Fibroblast of skin of back (primary cell): ENCODE results near the gene STAM2.
A peak's percentile ranks its signal among the peaks of the same experiment; 100 is the strongest.
"Not testable (repeated sequence)": the region's sequence is repeated elsewhere in the genome, so short reads cannot be mapped to it uniquely, and the experiment has no call there.

ENCODE experiments used
- DNase-seq: peaks from one replicate; pipeline ENCODE4 v3.0.0-alpha.2; 2013

The STAM2 gene

GRCh38 chr2:152103271-152103670, 72.3 kb downstream of the STAM2 start:
- DNase-seq = no peak

DNA sequence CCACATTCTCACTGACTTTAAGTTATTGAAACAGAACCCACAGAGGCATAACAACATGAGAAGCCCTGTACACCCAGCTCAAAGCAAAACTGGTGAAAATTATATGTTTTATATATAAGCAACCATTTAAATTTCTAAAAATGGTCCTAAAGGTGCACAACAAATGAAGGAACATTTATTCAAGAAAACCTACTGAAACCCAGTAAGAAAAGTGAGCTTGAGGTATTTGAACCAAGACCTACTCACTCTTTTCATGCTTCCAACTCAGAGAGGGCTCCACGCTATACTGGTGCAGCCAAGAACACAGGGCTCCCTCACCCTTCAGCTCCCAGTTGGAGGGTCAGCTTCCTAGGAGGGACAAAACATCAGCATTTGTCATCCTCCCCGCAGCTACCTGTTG, 74.6 kb downstream of the STAM2 start:
- no peak for DNase-seq

- peak; percentile 20 for DNase-seq
Measured at GRCh38 chr2:152099367-152100050, 76.1 kb downstream of the STAM2 start.

GRCh38 chr2:152098496-152099366, 76.8 kb downstream of the STAM2 start, which contains the start of gene CACNB4:
Gene CACNB4, minus strand, starts transcription at chr2:152099044.
- no peak for DNase-seq

DNA sequence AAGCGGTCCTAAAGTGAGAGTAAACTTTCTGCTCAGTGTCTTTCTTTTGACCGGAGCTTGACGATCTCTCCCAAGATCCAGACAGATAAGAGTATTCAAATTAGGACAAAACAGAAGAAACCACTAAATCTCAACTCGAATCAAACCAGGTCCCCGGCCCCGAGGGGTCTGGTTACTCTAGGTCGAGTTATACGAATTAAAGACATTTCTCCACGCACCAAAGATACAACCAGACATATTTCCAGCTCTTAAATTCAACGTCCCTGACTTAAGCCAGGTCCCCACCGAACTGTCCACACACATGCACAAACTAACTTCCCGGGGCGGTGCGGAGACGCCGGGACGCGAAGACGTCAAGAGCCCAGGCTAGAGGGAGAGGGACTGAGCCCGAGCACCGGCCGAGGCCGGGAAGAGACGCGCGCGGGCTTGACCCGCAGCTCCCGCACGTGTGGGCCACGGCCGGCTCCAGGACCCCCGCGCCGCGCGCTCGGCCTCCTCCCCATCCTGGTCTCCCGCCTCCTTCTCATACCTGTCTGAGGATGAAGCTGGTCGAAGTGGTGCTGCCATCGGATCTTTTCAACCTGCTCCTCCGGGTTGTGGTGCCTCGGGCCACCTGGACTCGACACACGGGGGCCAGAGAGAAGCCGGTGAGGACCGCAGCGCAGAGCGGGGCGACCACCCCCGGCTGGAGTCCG, 77.6 kb downstream of the STAM2 start:
- peak; percentile 21 for DNase-seq

GRCh38 chr2:152097290-152097800, 78.2 kb downstream of the STAM2 start:
- peak; percentile 30 for DNase-seq

DNA sequence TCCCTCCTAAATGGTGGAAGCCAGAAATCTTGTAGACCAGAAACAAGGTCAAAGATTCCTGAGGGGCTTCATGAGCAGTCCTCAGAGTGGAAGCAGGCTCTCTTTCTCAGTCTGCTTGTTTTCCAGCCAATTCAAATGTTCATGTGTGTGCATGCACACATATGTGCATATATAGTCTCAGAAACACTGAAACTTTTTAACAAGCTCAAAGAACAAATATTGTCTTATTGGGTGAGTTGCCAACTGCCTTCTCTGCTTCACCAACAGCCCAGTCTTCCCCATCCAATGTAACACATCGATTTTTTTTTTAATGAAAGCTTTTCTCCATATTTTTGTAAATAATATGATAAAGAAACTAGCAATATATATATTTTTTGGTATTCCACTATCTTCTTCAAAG, 80.4 kb downstream of the STAM2 start:
- DNase-seq = no peak

DNA sequence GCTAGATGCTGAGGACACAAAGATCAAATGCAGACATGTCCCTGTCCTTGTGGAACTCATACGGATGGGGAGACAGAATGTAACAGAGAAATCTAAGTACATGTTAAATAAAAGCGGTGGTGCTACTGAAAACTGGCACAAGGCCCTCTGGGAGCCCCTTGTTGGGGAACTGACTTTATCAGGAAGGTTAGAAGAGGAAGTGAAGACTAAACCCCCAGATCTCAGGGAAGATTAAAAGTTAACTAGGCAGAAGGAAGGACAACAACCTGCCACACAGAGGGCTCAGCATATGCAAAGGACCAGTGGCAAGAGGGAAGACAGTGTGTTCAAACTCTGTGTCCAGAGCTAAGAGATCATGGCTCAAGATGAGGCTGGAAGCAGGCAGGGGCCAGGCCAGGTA, 81.5 kb downstream of the STAM2 start:
- DNase-seq = no peak

- DNase-seq = no peak
Measured at GRCh38 chr2:152093464-152093863, 82.1 kb downstream of the STAM2 start.

GRCh38 chr2:152092095-152092494, 83.5 kb downstream of the STAM2 start:
- no peak for DNase-seq

DNA sequence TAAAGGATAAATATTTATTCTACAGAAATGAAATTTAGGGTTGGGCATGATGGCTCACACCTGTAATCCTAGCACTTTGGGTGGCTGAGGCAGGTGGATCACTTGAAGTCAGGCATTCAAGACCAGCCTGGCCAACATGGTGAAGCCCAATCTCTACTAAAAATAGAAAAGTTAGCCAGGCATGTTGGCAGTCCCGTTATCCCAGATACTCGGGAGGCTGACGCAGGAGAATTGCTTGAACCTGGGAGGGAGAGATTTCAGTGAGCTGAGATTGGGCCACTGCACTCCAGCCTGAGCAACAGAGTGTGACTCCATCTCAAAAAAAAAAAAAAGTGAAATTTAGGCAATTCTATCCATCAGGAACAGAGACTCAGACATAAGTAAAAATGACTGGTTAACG, 84.8 kb downstream of the STAM2 start:
- not testable (repeated sequence) for DNase-seq

DNA sequence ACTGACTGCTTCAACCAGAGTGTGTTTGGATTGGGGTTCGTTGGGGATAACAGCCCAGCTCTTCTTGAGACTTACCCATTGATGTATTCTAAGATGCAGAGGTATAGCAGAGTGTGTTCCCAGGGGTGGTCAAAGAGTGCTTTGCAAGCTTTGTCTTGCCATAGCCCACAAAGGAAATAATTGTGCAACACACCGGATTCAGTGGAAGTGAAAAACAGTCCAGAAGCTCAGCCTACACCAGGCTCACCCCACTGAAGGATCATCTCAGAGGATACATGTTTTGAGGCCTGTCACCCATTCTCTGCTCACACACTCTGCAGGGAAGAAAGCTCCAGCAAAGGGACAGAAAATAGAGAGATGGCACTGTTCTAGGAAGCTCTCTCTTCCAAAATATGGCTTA, 86.3 kb downstream of the STAM2 start:
- no peak for DNase-seq

GRCh38 chr2:152088006-152088405, 87.6 kb downstream of the STAM2 start:
- no peak for DNase-seq

GRCh38 chr2:152086231-152086630, 89.3 kb downstream of the STAM2 start:
- no peak for DNase-seq

- DNase-seq = no peak
Measured at GRCh38 chr2:152084076-152084475, 91.5 kb downstream of the STAM2 start.

- DNase-seq = no peak
Measured at GRCh38 chr2:152083202-152083875, 92.2 kb downstream of the STAM2 start.

GRCh38 chr2:152078662-152079061, 96.9 kb downstream of the STAM2 start:
- no peak for DNase-seq

GRCh38 chr2:152078023-152078422, 97.5 kb downstream of the STAM2 start:
- DNase-seq = no peak

DNA sequence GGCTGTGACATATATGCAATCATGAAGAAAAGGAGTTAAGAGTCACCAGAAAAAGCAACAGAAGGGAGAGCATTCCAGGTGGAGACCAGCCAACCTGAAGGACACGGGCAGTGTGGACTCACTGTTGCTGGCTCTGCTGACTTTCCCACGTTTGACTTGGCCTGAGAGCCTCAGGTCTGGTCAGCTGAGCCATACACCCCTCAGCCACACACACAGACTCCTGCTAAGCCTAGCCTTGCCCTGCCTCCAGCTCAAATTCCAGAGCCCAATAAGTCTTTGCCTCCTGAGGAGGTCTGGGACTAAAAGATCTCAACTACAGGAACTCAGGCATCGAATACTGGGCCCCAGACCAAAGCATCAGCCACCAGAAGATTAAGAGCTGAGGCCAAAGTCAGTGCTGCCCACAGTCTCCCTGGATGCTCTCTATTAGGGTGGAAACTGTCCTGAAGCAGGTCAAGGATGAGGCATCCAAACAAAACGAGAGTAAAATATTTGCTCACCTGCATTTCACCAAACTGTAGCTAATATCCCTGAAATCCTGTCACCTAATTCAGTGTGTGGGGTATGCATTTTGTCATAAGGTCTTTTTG, 100.0 kb downstream of the STAM2 start:
- DNase-seq = no peak

- peak; percentile 33 for DNase-seq
Measured at GRCh38 chr2:152072011-152072410, 103.6 kb downstream of the STAM2 start.

GRCh38 chr2:152071518-152071917, 104.0 kb downstream of the STAM2 start:
- DNase-seq = no peak

DNA sequence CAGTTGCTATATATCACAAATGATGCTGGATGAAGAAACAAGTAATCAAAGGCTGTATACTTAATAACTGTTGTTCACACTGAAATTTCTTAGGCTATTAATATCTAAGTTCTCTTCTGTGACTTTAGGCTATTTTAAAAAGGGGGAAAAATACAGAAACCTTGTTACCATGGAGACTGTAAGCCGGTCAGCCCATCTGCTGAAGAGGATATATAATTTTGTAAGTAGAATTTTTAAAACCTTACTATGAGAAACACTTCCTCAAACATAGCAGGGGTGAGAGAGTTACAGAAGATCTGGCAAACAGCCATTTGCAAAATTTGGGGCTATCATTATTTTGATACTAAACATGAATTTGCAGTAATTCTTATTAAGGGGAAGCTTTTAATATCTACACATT, 104.5 kb downstream of the STAM2 start:
- no peak for DNase-seq
